ENCODE measurements around the gene GPR55. TPM values are rescaled to one million over a fixed set of nuclear protein-coding genes. Genes with fewer than 3 reads are reported as not detected.

Gene GPR55
- total and polyA plus RNA-seq, 10 of the 15 experiments (the other 5 are each of a cell fraction or from before 2014, with no cell fraction given) = 2.1 to 30.1 (median 16.2) TPM

- TF ChIP-seq YBX1 (IDR thresholded peaks at IDR 0.05) (no peak), ELK1 (IDR thresholded peaks at IDR 0.05; ENCODE audit: low read depth, low read length) (no peak), ASH2L (IDR thresholded peaks at IDR 0.05; ENCODE audit: borderline replicate concordance, low read depth) (no peak), HDGF (IDR thresholded peaks at IDR 0.05) (no peak), ZBED1 (IDR thresholded peaks at IDR 0.05; ENCODE audit: borderline replicate concordance) (no peak; the same call in 1 of the 2 replicates), CBX3 (IDR thresholded peaks at IDR 0.05; ENCODE audit: borderline replicate concordance, low read depth) (no peak), EGR1 (IDR thresholded peaks at IDR 0.05; ENCODE audit: borderline replicate concordance in 1 of 2, low read depth in 2 of 2, low read length in 2 of 2) (peak in 1 of 2 experiments; percentile 75; a peak in 2 of 3 replicates), BCL3 (IDR thresholded peaks at IDR 0.05; ENCODE audit: borderline replicate concordance, insufficient read depth, low read depth, low read length, poor library complexity, severe bottlenecking) (no peak), WRNIP1 (IDR thresholded peaks at IDR 0.05; ENCODE audit: borderline replicate concordance, low read depth, low read length) (no peak), CEBPB (IDR thresholded peaks at IDR 0.05; ENCODE audit: borderline replicate concordance in 1 of 2, low read depth in 2 of 2, low read length in 2 of 2) (no peak), BCL11A (IDR thresholded peaks at IDR 0.05; ENCODE audit: low read depth, low read length) (peak; percentile 62), POU2F2 (IDR thresholded peaks at IDR 0.05; ENCODE audit: borderline replicate concordance, low read depth, low read length) (peak; percentile 15; the same call in 1 of the 3 replicates), ATF2 (IDR thresholded peaks at IDR 0.05; ENCODE audit: low read length) (no peak), CBFB (IDR thresholded peaks at IDR 0.05; ENCODE audit: low read depth) (peak; percentile 60; the same call in 1 of the 2 replicates), IRF3 (IDR thresholded peaks at IDR 0.05) (no peak), RAD51 (IDR thresholded peaks at IDR 0.05) (no peak), EED (IDR thresholded peaks at IDR 0.05; ENCODE audit: low read depth) (peak; percentile 67; the same call in 1 of the 2 replicates), HSF1 (IDR thresholded peaks at IDR 0.05; ENCODE audit: low read depth, low read length) (no peak), EZH2 (IDR thresholded peaks at IDR 0.05; ENCODE audit: borderline replicate concordance, control insufficient read depth, low read depth, low read length) (no peak), E2F8 (IDR thresholded peaks at IDR 0.05; ENCODE audit: low read depth, partially characterized antibody) (no peak), POLR2AphosphoS5 (IDR thresholded peaks at IDR 0.05; ENCODE audit: low read length) (peak; percentile 83), HDAC2 (IDR thresholded peaks at IDR 0.05) (no peak)
Measured at GRCh38 chr2:230925443-230925878, 419 bp upstream of the GPR55 start (continued).
